ENCODE data around the gene ATP2A3.

Gene ATP2A3

DNA sequence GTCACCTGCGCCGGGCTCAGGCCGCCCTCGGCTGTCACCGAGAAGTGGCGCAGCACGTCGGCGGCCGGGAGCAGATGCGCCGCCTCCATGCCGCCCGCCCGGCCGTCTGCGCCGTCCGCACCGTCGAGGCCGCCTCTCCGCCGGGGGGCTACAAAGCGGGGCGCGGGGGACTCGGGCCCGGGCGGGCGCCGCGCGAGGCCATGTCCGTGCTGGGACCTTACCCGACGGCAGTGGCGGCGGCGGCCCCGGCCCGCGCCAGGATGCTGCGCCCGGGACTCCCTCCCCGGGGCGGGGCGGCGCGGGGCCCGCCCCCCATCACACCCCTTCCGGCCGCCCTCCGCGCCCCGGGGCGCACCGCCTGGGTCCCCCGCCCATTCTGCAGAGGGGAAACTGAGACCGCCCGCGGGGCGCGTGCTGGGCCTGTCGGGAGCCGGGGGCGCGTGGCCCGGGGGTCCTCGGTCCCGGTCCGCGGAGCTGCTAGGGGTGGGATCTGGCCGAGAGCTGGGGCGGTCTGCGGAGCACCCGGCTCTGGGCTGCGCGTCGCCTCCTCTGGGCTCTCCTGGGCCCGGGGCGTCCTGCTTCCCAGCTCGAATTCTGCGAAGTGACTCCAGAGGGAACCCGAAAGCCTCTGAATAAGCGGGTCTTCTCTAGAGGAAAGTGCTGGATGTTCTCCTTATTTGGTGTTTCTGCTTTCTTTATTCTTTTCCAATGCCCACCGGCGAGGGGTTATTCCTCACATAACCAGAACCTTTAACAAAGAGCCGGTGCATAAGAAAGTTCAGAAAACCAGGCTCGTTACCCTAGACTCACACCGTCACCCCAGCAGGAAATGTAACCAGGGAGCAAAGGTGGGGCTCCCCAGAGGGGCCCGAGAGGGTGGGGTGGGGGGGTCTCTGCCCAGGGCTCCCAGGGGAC lies at the start of gene ATP2A3:
ATP2A3 (minus strand) TSS at position 235 of the 915 bp plus-strand sequence; CDS start at position 89, 146 bp downstream.
- Histone ChIP-seq H3K27me3 (ENCODE audit: control insufficient read depth, insufficient read depth, low read length) (no peaks in the 10 kb centered on the region), H3K4me3 (ENCODE audit: low read depth, low read length) (peak within 1 kb of the TSS; percentile 37), H3K9ac (no peak within 1 kb of the TSS), H3K9me3 (ENCODE audit: control insufficient read depth, low read length) (no peaks in the 10 kb centered on the region), H3K79me2 (no peaks in the 10 kb centered on the region), H3K4me1 (no peaks in the 10 kb centered on the region), H3K36me3 (ENCODE audit: control insufficient read depth, insufficient read depth, low read length) (no peaks in the 10 kb centered on the region), H3K27ac (no peak within 1 kb of the TSS), H3K4me2 (ENCODE audit: low read length) (peak within 1 kb of the TSS; percentile 36), H2AFZ (peak within 1 kb of the TSS; percentile 19)
- TF ChIP-seq, protein P1, sequence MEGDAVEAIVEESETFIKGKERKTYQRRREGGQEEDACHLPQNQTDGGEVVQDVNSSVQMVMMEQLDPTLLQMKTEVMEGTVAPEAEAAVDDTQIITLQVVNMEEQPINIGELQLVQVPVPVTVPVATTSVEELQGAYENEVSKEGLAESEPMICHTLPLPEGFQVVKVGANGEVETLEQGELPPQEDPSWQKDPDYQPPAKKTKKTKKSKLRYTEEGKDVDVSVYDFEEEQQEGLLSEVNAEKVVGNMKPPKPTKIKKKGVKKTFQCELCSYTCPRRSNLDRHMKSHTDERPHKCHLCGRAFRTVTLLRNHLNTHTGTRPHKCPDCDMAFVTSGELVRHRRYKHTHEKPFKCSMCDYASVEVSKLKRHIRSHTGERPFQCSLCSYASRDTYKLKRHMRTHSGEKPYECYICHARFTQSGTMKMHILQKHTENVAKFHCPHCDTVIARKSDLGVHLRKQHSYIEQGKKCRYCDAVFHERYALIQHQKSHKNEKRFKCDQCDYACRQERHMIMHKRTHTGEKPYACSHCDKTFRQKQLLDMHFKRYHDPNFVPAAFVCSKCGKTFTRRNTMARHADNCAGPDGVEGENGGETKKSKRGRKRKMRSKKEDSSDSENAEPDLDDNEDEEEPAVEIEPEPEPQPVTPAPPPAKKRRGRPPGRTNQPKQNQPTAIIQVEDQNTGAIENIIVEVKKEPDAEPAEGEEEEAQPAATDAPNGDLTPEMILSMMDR (IDR thresholded peaks at IDR 0.05): no peak

- TF ChIP-seq, protein P1 (IDR thresholded peaks at IDR 0.05): no peak
- H3K9me3 ChIP-seq (ENCODE audit: control insufficient read depth, low read length): no peaks in the 10 kb centered on the region
- no peaks in the 10 kb centered on the region for H3K27me3 ChIP-seq (ENCODE audit: control insufficient read depth, insufficient read depth, low read length)
- no peaks in the 10 kb centered on the region for H3K36me3 ChIP-seq (ENCODE audit: control insufficient read depth, insufficient read depth, low read length)
- H3K4me3 ChIP-seq (ENCODE audit: low read depth, low read length): no peak overlapping the region
- H3K4me2 ChIP-seq (ENCODE audit: low read length): no peak overlapping the region
- no peaks in the 10 kb centered on the region for H3K4me1 ChIP-seq
- no peak overlapping the region for H3K9ac ChIP-seq
- H2AFZ ChIP-seq: no peak overlapping the region
- H3K79me2 ChIP-seq: no peaks in the 10 kb centered on the region
- H3K27ac ChIP-seq: no peak overlapping the region
Measured at GRCh38 chr17:4010754-4011153, 46.5 kb upstream of the ATP2A3 start.

DNA sequence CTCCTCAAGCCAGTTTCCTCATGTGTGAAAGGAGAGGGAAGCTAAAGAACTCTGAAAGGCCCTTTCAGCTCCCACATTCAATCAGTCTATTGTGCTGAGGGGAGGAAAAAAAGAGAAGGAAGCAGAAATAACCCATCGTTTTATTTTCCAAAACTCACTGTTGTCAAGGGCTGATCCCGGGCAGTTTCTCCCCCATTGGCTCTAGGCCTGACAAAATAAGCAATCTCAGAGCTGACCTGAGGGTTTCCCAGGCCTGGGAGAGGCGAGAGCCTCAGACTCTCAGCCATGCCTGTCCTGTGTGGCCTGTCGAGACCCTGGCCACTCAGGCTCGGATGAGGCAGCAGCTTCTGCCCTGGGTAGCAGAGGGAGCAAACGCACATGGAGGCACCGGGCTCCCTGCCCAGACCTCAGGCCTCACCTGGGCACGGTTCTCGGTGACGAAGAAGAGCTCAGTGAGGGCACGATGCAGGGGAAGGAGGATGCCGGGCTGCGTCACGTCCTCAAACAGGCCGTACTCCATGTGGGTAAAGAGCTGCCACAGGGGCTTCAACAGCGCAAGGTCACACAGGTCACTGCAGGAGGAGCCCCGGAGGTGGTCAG lies 45.0 kb upstream of the ATP2A3 start:
- Histone ChIP-seq H3K9ac (no peak overlapping the region), H3K27me3 (ENCODE audit: control insufficient read depth, insufficient read depth, low read length) (no peaks in the 10 kb centered on the region), H3K9me3 (ENCODE audit: control insufficient read depth, low read length) (no peaks in the 10 kb centered on the region), H3K4me3 (ENCODE audit: low read depth, low read length) (no peak overlapping the region), H3K27ac (no peak overlapping the region), H3K4me2 (ENCODE audit: low read length) (no peak overlapping the region), H3K79me2 (no peaks in the 10 kb centered on the region), H3K36me3 (ENCODE audit: control insufficient read depth, insufficient read depth, low read length) (no peaks in the 10 kb centered on the region), H2AFZ (no peak overlapping the region), H3K4me1 (no peaks in the 10 kb centered on the region)
- TF ChIP-seq, protein P1 (IDR thresholded peaks at IDR 0.05): no peak

- Histone ChIP-seq H3K27ac (no peak overlapping the region), H3K36me3 (ENCODE audit: control insufficient read depth, insufficient read depth, low read length) (no peaks in the 10 kb centered on the region), H3K9ac (no peak overlapping the region), H3K9me3 (ENCODE audit: control insufficient read depth, low read length) (no peaks in the 10 kb centered on the region), H2AFZ (no peak overlapping the region), H3K4me3 (ENCODE audit: low read depth, low read length) (no peak overlapping the region), H3K27me3 (ENCODE audit: control insufficient read depth, insufficient read depth, low read length) (no peaks in the 10 kb centered on the region), H3K79me2 (no peaks in the 10 kb centered on the region), H3K4me1 (no peaks in the 10 kb centered on the region), H3K4me2 (ENCODE audit: low read length) (no peak overlapping the region)
- TF ChIP-seq, protein P1 (IDR thresholded peaks at IDR 0.05): no peak
Measured at GRCh38 chr17:4008441-4009185, 44.4 kb upstream of the ATP2A3 start.

All from parathyroid adenoma (tissue), 2 donors.